Endodermal cell (in vitro differentiated cells): ENCODE measurements around the gene CDC45. TPM values are rescaled to one million over a fixed set of nuclear protein-coding genes. Genes with fewer than 3 reads are reported as not detected.
"Not testable (repeated sequence)": the region's sequence is repeated elsewhere in the genome, so short reads cannot be mapped to it uniquely, and the experiment has no call there.

Experiments used
- DNase-seq: peaks from one replicate; pipeline ENCODE4 v3.0.0-alpha.2; 2017
- H3K27ac ChIP-seq: 2 replicates; pipeline ENCODE4 v1.5.1; 2013; ENCODE audit warnings: mild to moderate bottlenecking, low read depth, low read length, moderate library complexity
- H3K27me3 ChIP-seq: 2 replicates; pipeline ENCODE4 v1.6.1; 2013; ENCODE audit warnings: mild to moderate bottlenecking, low read length, moderate library complexity; ENCODE audit not compliant: insufficient read depth, control insufficient read depth, poor library complexity, severe bottlenecking
- H3K36me3 ChIP-seq: 2 replicates; pipeline ENCODE4 v1.7.0; 2013; ENCODE audit warnings: mild to moderate bottlenecking, low read length, moderate library complexity; ENCODE audit not compliant: control insufficient read depth, insufficient read depth
- H3K4me1 ChIP-seq: one replicate; pipeline ENCODE4 v1.7.0; 2013; ENCODE audit warnings: low read length; ENCODE audit not compliant: control insufficient read depth, insufficient read depth
- H3K4me3 ChIP-seq: 2 replicates; pipeline ENCODE4 v1.5.1; 2013; ENCODE audit warnings: mild to moderate bottlenecking, low read length, moderate library complexity
- H3K9ac ChIP-seq: 2 replicates; pipeline ENCODE4 v1.6.1; 2013; ENCODE audit warnings: mild to moderate bottlenecking, low read length, moderate library complexity; ENCODE audit not compliant: poor library complexity, severe bottlenecking; ENCODE audit errors: extremely low read depth
- H3K9me3 ChIP-seq: 2 replicates; pipeline ENCODE4 v1.6.1; 2013; ENCODE audit warnings: mild to moderate bottlenecking, low read length, moderate library complexity; ENCODE audit not compliant: control insufficient read depth
- H3K27ac Mint-ChIP-seq: 2 replicates; pipeline ENCODE4 v1.8.0; 2020; ENCODE audit warnings: mixed read lengths
- H3K27me3 Mint-ChIP-seq: 2 replicates; pipeline ENCODE4 v1.8.0; 2021; ENCODE audit warnings: mild to moderate bottlenecking, mixed read lengths; ENCODE audit not compliant: insufficient read depth
- H3K36me3 Mint-ChIP-seq: 2 replicates; pipeline ENCODE4 v1.8.0; 2020; ENCODE audit warnings: low read depth, mixed read lengths
- H3K4me1 Mint-ChIP-seq: 2 replicates; pipeline ENCODE4 v1.8.0; 2020; ENCODE audit warnings: mixed read lengths
- H3K4me3 Mint-ChIP-seq: 2 replicates; pipeline ENCODE4 v1.8.0; 2020; ENCODE audit warnings: mild to moderate bottlenecking, moderate library complexity, mixed read lengths
- H3K9me3 Mint-ChIP-seq: 2 replicates; pipeline ENCODE4 v1.8.0; 2020; ENCODE audit warnings: mild to moderate bottlenecking, mixed read lengths
- CTCF ChIP-seq: fragments of 200-600 bp; sonication (generic); conservative IDR thresholded peaks from 2 replicates; pipeline ENCODE4 v1.5.0; 2021; ENCODE audit warnings: antibody characterized with exemption, mild to moderate bottlenecking
- WGBS, 2 experiments: methylation state at CpG; one replicate each; pipeline versions ENCODE4 v1.1.5 to v1.1.7; 2013; ENCODE audit warnings: missing lambda C conversion rate in 2 of 2, mixed read lengths in 1 of 2; ENCODE audit not compliant: insufficient coverage in 1 of 2, insufficient read length in 1 of 2; 5-methylcytosine and 5-hydroxymethylcytosine counted together
- total RNA-seq, 2 donors: library from RNA; stranded (reverse); fragmentation: NEBNext Ultra II Directional in 1 of 2; extraction: Animal tissue kit (Norgen Biotek cat#: 25700) in 1 of 2; gene quantifications; 2 replicates in 1 of 2; 3 replicates in 1 of 2; pipeline ENCODE4 v1.2.1, GENCODE V29; 2021

Gene CDC45
- total RNA-seq, 2 donors from 2014 or later = 30.3 to 31.2 TPM

GRCh38 chr22:19434401-19434800 lies 45.3 kb upstream of the CDC45 start:
- Mint-ChIP-seq H3K9me3 (no peaks in the 10 kb centered on the region), H3K27me3 (no peaks in the 10 kb centered on the region), H3K27ac (no peak overlapping the region), H3K4me1 (peaks cover 20% of the 10 kb centered on the region), H3K36me3 (peaks cover 18% of the 10 kb centered on the region), H3K4me3 (no peak overlapping the region)
- DNase-seq = no peak
- Histone ChIP-seq H3K4me3 (no peak overlapping the region), H3K9ac (no peak overlapping the region), H3K36me3 (peaks cover 22% of the 10 kb centered on the region), H3K9me3 (no peaks in the 10 kb centered on the region), H3K27ac (no peak overlapping the region), H3K27me3 (no peaks in the 10 kb centered on the region), H3K4me1 (no peaks in the 10 kb centered on the region)
- no peak for TF ChIP-seq CTCF
- WGBS, 2 experiments = 95 to 97% methylated on average over 6 to 7 of the region's 7 CpGs

- H3K27ac ChIP-seq = no peak overlapping the region
- H3K27me3 Mint-ChIP-seq = no peaks in the 10 kb centered on the region
- no peak overlapping the region for H3K4me3 Mint-ChIP-seq
- H3K36me3 ChIP-seq = peaks cover 24% of the 10 kb centered on the region
- peaks cover 14% of the 10 kb centered on the region for H3K4me1 Mint-ChIP-seq
- 97 to 100% methylated on average over 1 to 2 of the region's 2 CpGs for WGBS, 2 experiments
- H3K4me3 ChIP-seq = no peak overlapping the region
- H3K9ac ChIP-seq = no peak overlapping the region
- H3K9me3 ChIP-seq = no peaks in the 10 kb centered on the region
- H3K27ac Mint-ChIP-seq = no peak overlapping the region
- no peak for TF ChIP-seq CTCF
- H3K27me3 ChIP-seq = no peaks in the 10 kb centered on the region
- H3K4me1 ChIP-seq = no peaks in the 10 kb centered on the region
- H3K9me3 Mint-ChIP-seq = no peaks in the 10 kb centered on the region
- no peak for DNase-seq
- peaks cover 18% of the 10 kb centered on the region for H3K36me3 Mint-ChIP-seq
Measured at GRCh38 chr22:19434829-19435580, 44.7 kb upstream of the CDC45 start.

- not testable (repeated sequence) for H3K9me3 Mint-ChIP-seq, H3K27me3 Mint-ChIP-seq, H3K4me1 ChIP-seq, DNase-seq, H3K4me1 Mint-ChIP-seq, H3K9me3 ChIP-seq, H3K27me3 ChIP-seq, H3K27ac ChIP-seq, H3K4me3 Mint-ChIP-seq, H3K9ac ChIP-seq, H3K4me3 ChIP-seq
- Mint-ChIP-seq H3K36me3 (peaks cover 23% of the 10 kb centered on the region), H3K27ac (peak overlapping the region; percentile 3)
- H3K36me3 ChIP-seq = peaks cover 35% of the 10 kb centered on the region
- 90 to 100% methylated on average over 1 to 8 of the region's 9 CpGs for WGBS, 2 experiments
Measured at GRCh38 chr22:19436444-19437161, 43.1 kb upstream of the CDC45 start.
